Gastrocnemius medialis (tissue), 4 donors: Measurements from ENCODE around the gene HAT1.

Experiments
- CTCF ChIP-seq, 5 experiments: fragments of 450-650 bp in 3 of 5; fragments of 200-600 bp in 2 of 5; sonication (generic) in 2 of 5; IDR thresholded peaks in 4 of 5; conservative IDR thresholded peaks in 1 of 5; 1 replicate in 4 of 5; 2 replicates in 1 of 5; pipeline ENCODE4 v1.5.1; 2016 to 2019; ENCODE audit warnings: antibody characterized with exemption in 5 of 5, mild to moderate bottlenecking in 3 of 5, moderate library complexity in 3 of 5
- POLR2A ChIP-seq, 2 donors: fragments of 450-650 bp; IDR thresholded peaks; one replicate each; pipeline ENCODE4 v1.6.1; 2017; ENCODE audit warnings: antibody characterized with exemption in 2 of 2, mild to moderate bottlenecking in 2 of 2, moderate library complexity in 2 of 2

GRCh38 chr2:171930385-171930784 lies 8.1 kb downstream of the HAT1 start:
- TF ChIP-seq CTCF (IDR thresholded peaks at IDR 0.05 in 4 of 5, conservative IDR thresholded peaks at IDR 0.05 in 1 of 5) (no peak), POLR2A (IDR thresholded peaks at IDR 0.05) (no peak)
